ENCODE measurements around the gene DNASE1L3.

Gene DNASE1L3

GRCh38 chr3:58175187-58175436 is 35.7 kb downstream of the DNASE1L3 start:
- H3K27me3 ChIP-seq (ENCODE audit: low read length), result no peaks in the 10 kb centered on the region
- H3K36me3 ChIP-seq (ENCODE audit: low read length), result no peaks in the 10 kb centered on the region
- no peaks in the 10 kb centered on the region for H3K9me2 ChIP-seq (replicated peaks; ENCODE audit: insufficient read depth, low read length)
- no peaks in the 10 kb centered on the region for H3F3A ChIP-seq (ENCODE audit: insufficient read depth)
- no peak overlapping the region for H3K4me3 ChIP-seq (ENCODE audit: insufficient read depth, low read length, poor library complexity, severe bottlenecking)
- H3K79me2 ChIP-seq (ENCODE audit: insufficient read depth, low read length), result no peaks in the 10 kb centered on the region
- H3K9ac ChIP-seq (ENCODE audit: low read length), result no peak overlapping the region
- H3K9me3 ChIP-seq (ENCODE audit: insufficient read depth, low read length), result no peaks in the 10 kb centered on the region
- no peaks in the 10 kb centered on the region for H4K20me1 ChIP-seq (ENCODE audit: low read depth, low read length)
- H2AFZ ChIP-seq (ENCODE audit: low read depth, low read length, severe bottlenecking), result no peak overlapping the region
- H3K27ac ChIP-seq (ENCODE audit: low read depth, low read length), result no peak overlapping the region
- no peak overlapping the region for H3K4me2 ChIP-seq (ENCODE audit: low read depth, low read length, poor library complexity, severe bottlenecking)
- no peak for TF ChIP-seq EZH2phosphoT487 (conservative IDR thresholded peaks at IDR 0.05; ENCODE audit: low read length)
- TF ChIP-seq CTCF (IDR thresholded peaks at IDR 0.05; ENCODE audit: insufficient read depth, low read length, poor library complexity, severe bottlenecking), result no peak

GRCh38 chr3:58173669-58174398 is 36.9 kb downstream of the DNASE1L3 start:
- no peak overlapping the region for H3K27ac ChIP-seq (ENCODE audit: low read depth, low read length)
- no peaks in the 10 kb centered on the region for H3K36me3 ChIP-seq (ENCODE audit: low read length)
- no peaks in the 10 kb centered on the region for H3K27me3 ChIP-seq (ENCODE audit: low read length)
- TF ChIP-seq CTCF (IDR thresholded peaks at IDR 0.05; ENCODE audit: insufficient read depth, low read length, poor library complexity, severe bottlenecking) (no peak), EZH2phosphoT487 (conservative IDR thresholded peaks at IDR 0.05; ENCODE audit: low read length) (no peak)
- no peak overlapping the region for H3K4me2 ChIP-seq (ENCODE audit: low read depth, low read length, poor library complexity, severe bottlenecking)
- no peaks in the 10 kb centered on the region for H3F3A ChIP-seq (ENCODE audit: insufficient read depth)
- H3K9me3 ChIP-seq (ENCODE audit: insufficient read depth, low read length), result no peaks in the 10 kb centered on the region
- no peak overlapping the region for H3K4me3 ChIP-seq (ENCODE audit: insufficient read depth, low read length, poor library complexity, severe bottlenecking)
- no peaks in the 10 kb centered on the region for H3K79me2 ChIP-seq (ENCODE audit: insufficient read depth, low read length)
- no peaks in the 10 kb centered on the region for H3K9me2 ChIP-seq (replicated peaks; ENCODE audit: insufficient read depth, low read length)
- H2AFZ ChIP-seq (ENCODE audit: low read depth, low read length, severe bottlenecking), result no peak overlapping the region
- H4K20me1 ChIP-seq (ENCODE audit: low read depth, low read length), result no peaks in the 10 kb centered on the region
- no peak overlapping the region for H3K9ac ChIP-seq (ENCODE audit: low read length)

- no peak overlapping the region for H3K4me2 ChIP-seq (ENCODE audit: low read depth, low read length, poor library complexity, severe bottlenecking)
- H4K20me1 ChIP-seq (ENCODE audit: low read depth, low read length), result no peaks in the 10 kb centered on the region
- no peaks in the 10 kb centered on the region for H3K9me2 ChIP-seq (replicated peaks; ENCODE audit: insufficient read depth, low read length)
- H3K4me3 ChIP-seq (ENCODE audit: insufficient read depth, low read length, poor library complexity, severe bottlenecking), result no peak overlapping the region
- H2AFZ ChIP-seq (ENCODE audit: low read depth, low read length, severe bottlenecking), result no peak overlapping the region
- no peaks in the 10 kb centered on the region for H3F3A ChIP-seq (ENCODE audit: insufficient read depth)
- H3K9ac ChIP-seq (ENCODE audit: low read length), result no peak overlapping the region
- no peak overlapping the region for H3K27ac ChIP-seq (ENCODE audit: low read depth, low read length)
- H3K79me2 ChIP-seq (ENCODE audit: insufficient read depth, low read length), result no peaks in the 10 kb centered on the region
- H3K36me3 ChIP-seq (ENCODE audit: low read length), result no peaks in the 10 kb centered on the region
- TF ChIP-seq EZH2phosphoT487 (conservative IDR thresholded peaks at IDR 0.05; ENCODE audit: low read length), result no peak
- no peaks in the 10 kb centered on the region for H3K27me3 ChIP-seq (ENCODE audit: low read length)
- no peaks in the 10 kb centered on the region for H3K9me3 ChIP-seq (ENCODE audit: insufficient read depth, low read length)
Observed at GRCh38 chr3:58173029-58173668, 37.6 kb downstream of the DNASE1L3 start.

GRCh38 chr3:58171126-58171525 is 39.6 kb downstream of the DNASE1L3 start:
- H3K4me2 ChIP-seq (ENCODE audit: low read depth, low read length, poor library complexity, severe bottlenecking), result no peak overlapping the region
- H3K9ac ChIP-seq (ENCODE audit: low read length), result no peak overlapping the region
- H4K20me1 ChIP-seq (ENCODE audit: low read depth, low read length), result no peaks in the 10 kb centered on the region
- H3K36me3 ChIP-seq (ENCODE audit: low read length), result no peaks in the 10 kb centered on the region
- no peak overlapping the region for H3K27ac ChIP-seq (ENCODE audit: low read depth, low read length)
- H3K79me2 ChIP-seq (ENCODE audit: insufficient read depth, low read length), result no peaks in the 10 kb centered on the region
- H3K27me3 ChIP-seq (ENCODE audit: low read length), result no peaks in the 10 kb centered on the region
- no peaks in the 10 kb centered on the region for H3K9me3 ChIP-seq (ENCODE audit: insufficient read depth, low read length)
- no peaks in the 10 kb centered on the region for H3F3A ChIP-seq (ENCODE audit: insufficient read depth)
- TF ChIP-seq EZH2phosphoT487 (conservative IDR thresholded peaks at IDR 0.05; ENCODE audit: low read length) (no peak), CTCF (IDR thresholded peaks at IDR 0.05; ENCODE audit: insufficient read depth, low read length, poor library complexity, severe bottlenecking) (no peak)
- no peaks in the 10 kb centered on the region for H3K9me2 ChIP-seq (replicated peaks; ENCODE audit: insufficient read depth, low read length)
- no peak overlapping the region for H3K4me3 ChIP-seq (ENCODE audit: insufficient read depth, low read length, poor library complexity, severe bottlenecking)
- H2AFZ ChIP-seq (ENCODE audit: low read depth, low read length, severe bottlenecking), result no peak overlapping the region
